Lower leg skin (tissue), 4 donors: Measurements from ENCODE around the gene CALD1. TPM values are rescaled to one million over a fixed set of nuclear protein-coding genes. Genes with fewer than 3 reads are reported as not detected.

Experiments used
- DNase-seq, 2 donors: peaks; one replicate each; pipeline ENCODE4 v3.0.0-alpha.2; 2019; ENCODE audit warnings: low spot score in 2 of 2
- H3K4me3 ChIP-seq: fragments of 200-600 bp; sonication (generic); 2 replicates; pipeline ENCODE4 v1.5.1; 2017; ENCODE audit warnings: mild to moderate bottlenecking, low read depth; ENCODE audit not compliant: poor library complexity, severe bottlenecking
- CTCF ChIP-seq, 3 donors: fragments of 450-650 bp; IDR thresholded peaks; one replicate each; pipeline ENCODE4 v1.5.1; 2016; ENCODE audit warnings: antibody characterized with exemption in 3 of 3, mild to moderate bottlenecking in 3 of 3, moderate library complexity in 2 of 3
- POLR2A ChIP-seq, 2 donors: fragments of 450-650 bp; IDR thresholded peaks; one replicate each; pipeline ENCODE4 v1.6.1; 2016 to 2017; ENCODE audit warnings: antibody characterized with exemption in 2 of 2, mild to moderate bottlenecking in 1 of 2, moderate library complexity in 1 of 2
- WGBS, 2 donors: methylation state at CpG; one replicate each; pipeline ENCODE4 v1.1.5; 2018; 5-methylcytosine and 5-hydroxymethylcytosine counted together
- intact Hi-C: fragments of 100-400 bp; cut with DNase I; formaldehyde crosslinking; loops from one replicate; pipeline ENCODE4 v1.15.0; 2023; ENCODE audit warnings: low total_unique reads
- total RNA-seq, 4 donors: library from RNA; depleted of rRNA; stranded (reverse); fragments of >200 nt; gene quantifications; one replicate each; pipeline ENCODE4 v1.1.0, GENCODE V29; 2016

CALD1 gene
- total RNA-seq, 4 donors from 2014 or later: 30.3 to 95.7 (median 58.0) TPM

GRCh38 chr7:134757938-134758337 is 21.5 kb upstream of the CALD1 start:
- WGBS, 2 donors: 89 to 94% methylated on average over 3 of the region's 3 CpGs
- TF ChIP-seq CTCF (IDR thresholded peaks at IDR 0.05) (no peak), POLR2A (IDR thresholded peaks at IDR 0.05) (no peak)
- no peak for DNase-seq
- H3K4me3 ChIP-seq: no peak overlapping the region
- intact Hi-C loops: no loop called here

GRCh38 chr7:134758981-134759380 is 20.5 kb upstream of the CALD1 start:
- TF ChIP-seq CTCF (IDR thresholded peaks at IDR 0.05): no peak
- TF ChIP-seq POLR2A (IDR thresholded peaks at IDR 0.05): no peak
- DNase-seq: no peak
- H3K4me3 ChIP-seq: no peak overlapping the region
- intact Hi-C loops: no loop called here
- WGBS, 2 donors: 32 to 43% methylated on average over 1 of the region's 1 CpG

GRCh38 chr7:134761266-134761665 is 18.2 kb upstream of the CALD1 start:
- TF ChIP-seq CTCF (IDR thresholded peaks at IDR 0.05): no peak
- TF ChIP-seq POLR2A (IDR thresholded peaks at IDR 0.05): no peak
- H3K4me3 ChIP-seq: no peak overlapping the region
- DNase-seq: no peak
- intact Hi-C loops: no loop called here
- 74 to 86% methylated on average over 5 of the region's 5 CpGs for WGBS, 2 donors

- intact Hi-C loops: no loop called here
- DNase-seq: no peak
- WGBS, 2 donors: 67 to 71% methylated on average over 1 of the region's 1 CpG
- no peak overlapping the region for H3K4me3 ChIP-seq
- TF ChIP-seq POLR2A (IDR thresholded peaks at IDR 0.05): no peak
- TF ChIP-seq CTCF (IDR thresholded peaks at IDR 0.05): no peak
These were observed 15.5 kb upstream of the CALD1 start for GRCh38 chr7:134763960-134764359.

GRCh38 chr7:134764365-134764764 is 15.1 kb upstream of the CALD1 start:
- no peak overlapping the region for H3K4me3 ChIP-seq
- intact Hi-C loops: no loop called here
- TF ChIP-seq CTCF (IDR thresholded peaks at IDR 0.05): no peak
- no peak for TF ChIP-seq POLR2A (IDR thresholded peaks at IDR 0.05)
- WGBS, 2 donors: 88 to 90% methylated on average over 1 of the region's 1 CpG
- no peak for DNase-seq

- no peak for TF ChIP-seq POLR2A (IDR thresholded peaks at IDR 0.05)
- no peak for TF ChIP-seq CTCF (IDR thresholded peaks at IDR 0.05)
- no peak overlapping the region for H3K4me3 ChIP-seq
- 61 to 64% methylated on average over 15 of the region's 15 CpGs for WGBS, 2 donors
- no peak for DNase-seq
- intact Hi-C loops: no loop called here
These were observed 12.5 kb upstream of the CALD1 start for GRCh38 chr7:134766779-134767519.
